Dedifferentiated amniotic fluid mesenchymal stem cell (primary cell): Measurements from ENCODE around the gene HTT.

ENCODE experiments used
- DNase-seq: peaks from one replicate; pipeline ENCODE4 v3.0.0-alpha.2; 2016; ENCODE audit errors: extremely low spot score

The HTT gene

DNA sequence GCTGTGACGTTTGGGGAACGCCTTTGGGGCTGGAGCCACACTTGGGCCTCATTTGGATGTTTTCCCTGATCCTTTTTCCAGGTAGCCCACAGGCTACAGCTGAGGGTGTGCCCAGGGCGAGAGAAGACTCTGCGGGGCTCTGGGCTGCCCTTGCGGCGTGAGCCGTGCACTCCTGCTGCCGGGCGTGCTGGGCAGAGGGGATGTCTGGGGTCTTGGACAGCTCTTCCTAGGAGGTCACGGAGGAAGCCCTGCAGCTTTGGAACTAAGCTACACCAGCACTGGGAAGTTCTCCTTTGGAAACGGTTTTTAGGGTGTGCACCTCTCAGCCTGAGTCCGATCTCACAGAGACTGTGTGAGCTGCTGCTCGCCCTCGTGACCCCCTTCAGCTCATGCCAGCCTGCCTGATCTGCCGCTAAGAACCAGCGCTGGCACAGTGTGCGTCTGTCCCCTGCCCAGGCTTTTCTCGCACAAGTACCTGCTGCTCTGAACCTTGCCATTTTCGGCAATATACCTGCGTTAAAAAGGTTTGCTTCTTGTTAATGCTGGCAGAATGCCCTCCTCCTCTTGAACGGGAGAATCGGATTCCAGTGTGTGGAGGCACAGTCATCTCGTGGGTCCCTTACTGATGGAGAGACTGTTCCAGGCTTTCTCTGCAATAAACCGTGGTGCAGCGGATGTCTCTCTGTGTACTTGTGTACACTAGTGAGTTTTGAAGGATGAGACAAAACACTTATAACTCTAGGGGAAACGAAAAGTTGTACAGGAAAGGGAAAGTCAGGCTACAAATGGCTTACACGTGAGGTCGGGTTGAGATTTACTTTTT, 188.8 kb downstream of the HTT start:
- no peak for DNase-seq

DNA sequence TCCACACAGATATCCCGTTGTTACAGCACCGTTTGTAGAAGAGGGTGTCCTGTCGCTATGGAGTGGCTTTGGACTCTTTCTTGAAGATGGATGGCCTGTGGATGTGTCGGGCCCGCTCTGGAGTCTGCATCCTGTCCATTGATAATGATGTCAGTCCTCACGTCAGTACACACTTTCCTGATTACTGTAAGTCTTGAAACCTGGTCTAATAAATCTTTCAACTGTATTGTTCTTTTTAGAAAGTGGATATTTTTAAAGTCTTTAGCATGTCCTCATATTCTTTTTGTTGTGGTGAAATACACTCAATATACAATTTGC, 189.4 kb downstream of the HTT start:
- DNase-seq = no peak

DNA sequence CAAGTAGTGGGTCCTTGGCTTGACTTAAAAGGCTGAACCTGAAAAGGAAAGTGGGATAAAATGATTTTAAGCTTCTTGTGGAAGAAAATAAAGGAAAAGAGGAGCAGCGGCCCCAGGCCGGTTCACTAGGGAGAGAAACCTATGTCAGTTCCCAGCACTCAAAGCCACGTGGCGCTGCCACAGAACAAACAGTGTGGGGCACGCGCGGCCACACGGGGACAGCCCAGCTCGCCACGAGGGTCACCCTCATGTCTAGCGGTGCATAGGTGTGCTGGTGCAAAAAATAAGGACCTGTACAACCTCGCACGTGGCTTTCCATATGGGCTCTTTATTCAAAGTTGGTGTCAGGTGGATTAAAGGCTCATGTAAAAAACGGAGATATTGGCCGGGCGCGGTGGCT, 191.6 kb downstream of the HTT start:
- no peak for DNase-seq

DNA sequence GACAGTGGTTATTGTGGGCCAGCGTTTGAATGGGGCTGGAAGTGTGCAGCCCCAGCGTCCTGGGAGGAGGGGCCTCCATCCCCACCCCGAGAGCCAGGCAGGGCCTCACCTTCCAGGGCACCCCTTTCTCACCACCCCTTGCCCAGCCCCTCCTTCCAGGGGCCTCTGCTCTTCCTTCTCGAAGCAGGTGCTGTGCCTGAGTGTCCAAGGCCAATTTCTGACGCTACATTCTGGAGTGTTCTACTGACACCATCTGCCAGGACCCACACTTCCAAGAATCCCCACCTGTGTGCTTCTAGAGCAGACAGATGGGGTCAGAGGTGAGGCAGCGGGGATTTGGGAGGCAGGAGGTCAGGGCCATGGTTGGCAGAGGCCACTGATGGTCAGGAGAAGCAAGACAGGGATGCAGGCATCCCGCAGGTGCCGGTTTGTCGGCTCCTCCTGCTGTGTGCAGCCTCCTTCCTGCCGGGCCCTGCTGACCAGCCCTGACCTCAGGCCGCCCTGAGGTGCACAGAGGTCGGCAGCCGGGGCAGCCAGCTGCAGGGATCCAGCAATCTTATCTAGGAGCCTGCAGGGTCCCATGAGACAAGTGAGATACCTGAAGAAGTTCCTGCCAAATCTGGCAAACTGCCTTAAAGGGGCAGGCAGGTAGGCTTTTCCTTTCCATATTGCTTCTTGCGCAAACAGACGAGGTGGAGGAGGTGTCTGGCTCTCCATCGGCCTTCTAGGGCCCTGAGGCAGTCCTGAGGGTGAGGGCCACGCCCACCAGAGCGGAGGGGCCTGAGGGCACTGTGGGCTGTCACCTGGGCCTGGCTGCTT, 193.3 kb downstream of the HTT start:
- no peak for DNase-seq

DNA sequence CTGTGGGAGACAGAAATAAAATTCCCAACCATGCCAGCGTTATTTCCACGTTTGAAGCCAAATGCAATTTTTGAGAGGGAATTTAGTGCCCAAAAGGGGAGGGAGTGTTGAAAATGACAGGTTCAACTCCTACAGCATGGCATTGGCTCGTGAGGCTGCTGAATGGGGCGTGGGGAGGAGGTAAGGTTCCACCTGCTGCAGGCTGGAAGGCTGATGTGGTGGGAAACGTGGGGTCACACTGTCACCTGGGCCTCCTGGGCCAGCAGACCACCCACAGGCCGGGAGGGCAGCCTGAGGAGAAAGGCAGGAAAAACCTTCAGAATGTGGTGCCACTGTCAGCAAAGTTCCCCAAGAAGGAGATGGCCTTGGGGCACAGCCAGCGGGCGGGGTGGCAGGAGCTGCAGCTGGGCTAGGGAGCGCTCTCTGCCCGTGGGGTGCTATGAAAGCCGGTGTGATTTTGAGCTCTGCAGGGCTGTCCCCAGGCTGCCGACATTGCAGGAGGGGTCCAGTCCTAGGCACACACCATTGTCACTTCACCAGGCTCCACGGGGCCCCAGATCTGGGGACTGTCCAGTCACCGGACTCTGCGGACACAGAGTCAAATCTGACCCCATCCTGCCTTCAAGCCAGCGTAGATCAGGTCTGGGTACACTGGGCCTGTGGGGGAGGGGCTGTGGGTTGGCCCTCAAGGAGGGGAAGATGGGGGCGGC, 194.1 kb downstream of the HTT start:
- DNase-seq = no peak

DNA sequence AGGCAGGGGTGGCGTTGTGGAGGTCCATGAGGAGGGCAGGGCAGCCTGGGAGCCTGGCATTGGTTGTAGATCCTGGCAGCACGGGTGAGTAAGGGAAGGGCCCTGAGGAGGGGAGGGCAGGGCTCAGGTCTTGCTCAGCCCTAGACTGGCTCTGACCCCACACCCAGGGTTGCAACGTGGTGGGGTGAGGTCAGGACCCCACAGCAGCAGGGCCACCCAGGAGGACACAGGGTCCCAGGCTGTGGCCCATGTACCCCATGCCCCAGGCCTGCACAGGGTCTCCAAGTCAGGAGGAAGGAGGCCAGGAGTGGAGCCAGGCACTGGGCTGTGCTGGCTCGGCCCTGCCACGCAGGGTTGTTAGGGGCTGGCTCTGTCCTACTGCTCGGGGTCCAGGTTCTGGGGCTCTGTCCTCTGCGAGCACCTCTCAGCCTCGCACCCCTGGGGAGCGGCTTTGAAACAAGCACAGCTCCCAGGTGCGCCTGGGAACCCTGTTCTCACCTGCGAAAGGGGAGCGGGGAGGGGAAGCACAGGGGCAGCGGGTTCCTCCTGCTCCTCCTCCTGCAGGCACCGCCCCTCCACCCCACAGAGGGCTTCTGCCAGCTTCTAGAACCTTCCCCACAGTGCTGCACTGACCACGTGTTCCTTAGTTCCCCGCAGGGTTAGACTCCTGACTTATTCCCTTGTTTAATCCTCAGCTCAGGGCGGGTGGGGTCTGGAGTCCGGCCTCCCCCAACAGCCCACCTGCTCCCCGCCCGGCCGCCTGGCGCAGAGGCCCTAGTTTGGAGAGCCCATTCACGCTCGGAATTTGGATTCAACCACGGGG, 194.8 kb downstream of the HTT start:
- DNase-seq = no peak

DNA sequence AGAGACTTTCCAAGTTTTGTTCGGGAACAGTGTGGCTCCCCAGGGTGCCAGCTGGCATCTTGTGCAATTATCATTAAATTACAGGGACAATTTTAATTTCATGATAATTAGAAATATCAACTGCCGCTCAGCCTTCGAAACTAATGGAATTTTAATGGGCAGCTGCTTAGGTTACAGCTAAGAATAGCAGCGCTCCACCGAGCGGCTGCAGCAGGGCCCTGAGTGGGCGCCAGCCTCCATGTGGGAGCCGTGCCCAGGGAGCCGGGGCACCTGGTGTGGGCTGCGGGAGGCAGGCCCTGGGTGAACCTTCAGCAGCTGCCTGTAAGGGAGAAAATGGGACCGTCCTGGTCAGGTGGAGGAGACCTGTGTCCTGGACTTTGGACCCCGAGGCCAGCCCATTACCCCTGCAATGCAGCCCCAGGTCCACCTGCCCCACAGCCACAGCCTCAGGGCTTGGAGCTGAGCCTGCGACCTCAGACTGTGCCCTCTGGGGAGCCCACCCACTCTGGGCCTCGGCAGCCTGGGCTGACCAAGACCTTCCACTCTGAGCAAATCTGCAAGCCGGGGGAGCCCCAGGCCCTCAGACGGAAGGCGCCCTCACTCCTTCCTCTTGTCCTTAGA, 195.6 kb downstream of the HTT start:
- DNase-seq = no peak

DNA sequence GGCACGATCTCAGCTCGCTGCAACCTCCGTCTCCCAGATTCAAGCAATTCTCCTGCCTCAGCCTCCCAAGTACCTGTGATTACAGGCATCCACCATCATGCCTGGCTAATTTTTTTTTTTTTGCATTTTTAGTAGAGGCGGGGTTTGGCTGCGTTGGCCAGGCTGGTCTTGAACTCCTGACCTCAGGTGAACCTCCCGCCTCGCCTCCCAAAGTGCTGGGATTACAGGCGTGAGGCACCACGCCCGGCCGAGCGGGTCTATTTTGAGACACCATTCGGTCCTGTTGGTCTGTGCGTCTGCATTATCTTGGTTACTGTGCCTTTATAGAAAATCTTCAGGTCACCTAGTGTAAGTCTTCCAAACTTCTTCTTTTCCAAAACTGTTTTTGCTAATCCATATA, 196.7 kb downstream of the HTT start:
- DNase-seq = no peak

DNA sequence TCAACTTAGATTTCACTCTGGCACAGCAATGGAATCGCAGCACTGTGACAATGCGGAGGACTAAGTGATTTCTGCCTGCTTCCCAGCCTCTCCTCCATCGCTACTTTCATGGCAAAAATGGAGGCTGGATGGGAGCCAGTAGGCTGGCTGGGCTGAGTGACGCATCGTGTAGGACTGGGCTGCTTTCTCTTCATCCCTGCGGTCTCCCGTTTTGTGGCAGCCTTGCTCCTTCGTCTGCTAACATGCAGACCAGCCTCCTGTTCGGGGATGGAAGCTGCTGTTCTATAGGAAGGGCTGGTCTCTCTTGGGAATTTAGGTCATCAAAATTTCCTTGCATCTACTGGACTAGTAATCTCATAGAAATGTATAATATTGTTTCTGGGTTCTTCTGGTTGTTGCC, 202.5 kb downstream of the HTT start:
- DNase-seq = no peak

DNA sequence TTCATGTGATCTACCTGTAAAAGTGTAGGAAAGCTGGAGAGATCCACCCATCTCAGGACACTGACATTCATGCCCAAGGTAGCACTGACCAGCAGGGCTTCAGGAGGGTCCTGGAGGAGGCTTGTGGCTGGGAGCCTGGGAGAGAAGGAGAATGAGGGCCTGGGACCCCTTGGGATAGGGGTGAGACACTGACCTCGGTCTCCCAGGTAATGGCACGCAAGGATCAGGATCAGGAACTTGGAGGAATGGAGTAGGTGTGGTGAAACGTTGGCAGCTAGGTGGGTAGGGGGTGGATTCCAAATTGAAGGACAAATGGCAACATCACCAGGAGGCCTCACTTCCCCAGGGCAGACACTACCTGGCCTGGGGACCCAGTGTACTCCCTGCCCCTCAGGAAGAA, 206.0 kb downstream of the HTT start:
- DNase-seq = no peak

DNA sequence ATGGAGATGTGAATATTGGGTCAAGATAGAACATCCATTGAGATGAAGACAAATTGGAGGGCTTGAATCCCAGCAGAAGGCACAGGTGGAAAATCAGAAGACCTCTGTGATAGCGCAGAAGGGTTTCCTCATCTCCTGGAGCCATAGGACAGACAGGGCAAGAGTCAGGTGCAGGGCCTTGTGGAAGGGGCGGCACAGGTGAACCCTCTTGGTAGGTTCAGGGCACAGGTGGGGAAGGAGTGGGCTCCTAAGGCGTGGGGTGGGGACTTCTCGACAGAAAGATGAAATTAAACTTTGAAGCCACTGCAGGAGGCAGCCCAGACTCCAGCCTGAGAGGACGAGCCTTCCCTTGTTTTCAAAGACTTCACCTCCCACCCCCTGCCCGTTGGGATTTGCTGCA, 209.0 kb downstream of the HTT start:
- no peak for DNase-seq

DNA sequence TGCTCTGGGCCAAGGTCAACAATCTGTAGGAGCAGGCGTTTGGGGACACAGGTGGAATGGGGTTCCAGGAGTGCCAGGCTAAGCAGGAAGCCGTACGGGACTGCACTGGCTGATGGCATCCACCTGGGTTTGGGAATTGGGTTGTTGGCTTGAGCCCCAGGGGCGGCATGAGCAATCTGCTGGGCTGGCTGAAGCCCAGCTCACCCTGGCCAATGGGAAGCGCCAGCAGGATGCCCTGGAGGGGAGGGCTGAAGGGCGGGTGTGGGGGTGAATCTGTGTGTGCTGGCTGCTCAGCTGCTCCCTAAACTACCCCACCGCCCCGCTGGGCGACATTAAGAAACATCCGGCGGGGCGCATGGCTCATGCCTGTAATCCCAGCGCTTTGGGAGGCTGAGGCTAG, 209.4 kb downstream of the HTT start:
- no peak for DNase-seq

DNA sequence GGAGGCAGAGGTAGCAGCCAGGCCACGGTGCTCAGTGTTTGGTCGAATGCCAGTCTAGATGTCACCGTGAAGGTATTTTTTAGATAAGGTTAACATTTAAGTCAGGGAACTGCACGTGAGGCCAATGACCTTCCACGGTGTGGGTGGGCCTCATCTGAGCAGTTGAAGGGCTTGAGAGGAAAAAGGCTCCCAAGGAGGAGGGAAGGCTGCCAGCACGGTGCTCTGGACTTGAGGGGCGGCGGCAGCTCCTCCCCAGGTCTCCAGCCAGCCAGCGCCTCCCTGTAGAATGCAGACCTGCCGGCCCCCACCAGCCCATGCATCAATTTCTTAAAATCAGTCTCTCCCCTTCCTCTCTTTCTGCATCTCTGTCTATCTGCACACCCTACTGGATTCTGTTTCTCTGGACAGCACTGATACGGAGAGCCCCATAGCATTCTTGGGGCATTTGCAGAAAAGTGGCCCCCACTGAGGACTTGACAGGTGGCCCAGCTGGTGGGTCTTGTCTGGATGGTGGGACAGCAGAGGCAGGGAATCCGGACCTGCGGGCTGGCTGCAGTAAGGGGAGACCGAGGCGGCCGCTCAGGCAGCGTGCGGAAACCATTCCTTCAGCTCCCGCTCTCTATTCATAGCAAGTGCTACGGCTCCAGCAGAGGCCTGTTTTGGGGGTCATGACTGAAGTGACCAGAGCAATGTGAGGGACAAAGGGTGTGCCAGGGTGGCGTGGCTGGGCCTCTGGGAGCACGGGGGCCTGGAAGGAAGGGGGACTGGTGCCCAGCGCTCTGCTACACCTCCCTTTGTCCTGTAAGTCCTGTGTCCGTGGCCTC, 210.5 kb downstream of the HTT start:
- no peak for DNase-seq

DNA sequence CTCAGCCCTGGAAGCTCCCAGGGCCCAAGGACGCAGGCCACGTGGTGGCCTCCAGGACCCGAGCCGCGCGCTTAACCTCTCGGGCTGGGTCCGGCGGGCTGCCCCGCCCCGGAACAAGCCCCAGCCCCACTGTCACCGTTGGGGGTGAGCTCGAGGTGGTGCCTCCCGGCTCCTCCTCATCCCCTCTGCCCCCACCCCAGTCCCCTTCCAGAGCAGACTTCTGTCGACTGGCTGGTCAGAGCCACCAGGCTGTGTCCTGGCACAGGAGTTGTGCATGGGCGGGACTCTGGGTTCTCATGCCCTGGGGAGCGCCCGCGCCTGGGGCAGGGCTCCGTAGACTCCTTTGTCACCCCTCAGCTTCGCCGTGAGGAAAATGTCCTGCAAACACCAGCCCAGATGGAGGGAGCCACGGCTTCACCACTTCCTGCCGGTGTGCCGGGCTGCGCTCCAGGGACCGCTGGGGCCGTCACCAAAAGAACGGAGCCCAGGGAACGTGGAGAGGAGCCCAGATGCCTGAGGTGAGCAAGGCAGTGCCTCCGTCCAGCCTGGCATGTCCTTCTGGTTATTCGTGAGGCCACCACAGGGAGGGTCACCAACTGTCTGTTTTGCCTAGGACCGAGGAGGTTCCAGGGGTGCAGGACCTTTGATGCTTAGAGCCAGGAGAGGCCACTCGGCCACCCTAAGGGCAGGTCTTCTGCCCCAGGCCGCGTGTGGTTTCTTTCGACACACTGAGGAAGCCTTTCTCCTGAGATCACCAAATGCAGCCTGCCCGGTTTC, 211.3 kb downstream of the HTT start:
- peak; percentile 51 for DNase-seq

DNA sequence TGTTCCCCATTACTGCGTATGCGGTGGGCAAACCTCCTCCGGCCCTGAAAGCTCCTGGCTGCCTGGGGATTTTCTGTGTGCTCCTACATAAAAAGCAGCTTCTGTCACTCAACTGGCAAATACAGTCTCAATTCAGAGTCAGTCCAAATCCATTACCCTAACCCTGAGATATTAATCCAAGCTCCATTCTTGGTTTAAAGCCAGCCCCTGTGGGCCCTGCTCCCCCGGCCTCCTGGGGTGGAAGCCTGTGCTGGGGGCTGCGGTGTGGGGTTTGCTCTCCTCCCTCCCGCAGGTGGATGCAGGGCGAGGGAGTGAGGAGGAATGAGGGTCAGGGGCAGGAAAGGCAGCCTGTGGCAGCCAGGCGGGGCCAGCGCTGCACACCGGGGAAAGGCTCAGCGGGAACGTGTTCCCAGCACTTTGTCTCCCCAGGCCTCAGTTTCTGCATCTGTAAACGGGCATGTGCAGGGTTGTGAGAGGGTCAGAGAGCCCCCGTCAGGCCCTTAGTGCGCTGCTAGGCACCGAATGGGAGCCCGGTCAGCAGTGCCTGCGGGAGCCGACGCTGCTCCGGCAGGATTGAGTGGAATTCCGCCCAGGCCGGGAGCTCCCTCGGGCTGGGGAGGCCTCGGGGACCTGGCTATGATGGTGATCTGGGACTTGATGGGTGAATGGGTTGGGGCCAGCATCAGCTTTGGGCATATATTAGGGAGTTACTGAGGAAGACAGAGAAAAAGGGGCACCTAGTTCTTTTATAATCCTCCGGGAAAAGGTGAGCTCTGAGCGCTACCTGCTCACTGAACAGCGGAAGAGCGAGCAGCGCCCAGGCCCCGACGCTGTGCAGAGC, 212.1 kb downstream of the HTT start:
- no peak for DNase-seq

DNA sequence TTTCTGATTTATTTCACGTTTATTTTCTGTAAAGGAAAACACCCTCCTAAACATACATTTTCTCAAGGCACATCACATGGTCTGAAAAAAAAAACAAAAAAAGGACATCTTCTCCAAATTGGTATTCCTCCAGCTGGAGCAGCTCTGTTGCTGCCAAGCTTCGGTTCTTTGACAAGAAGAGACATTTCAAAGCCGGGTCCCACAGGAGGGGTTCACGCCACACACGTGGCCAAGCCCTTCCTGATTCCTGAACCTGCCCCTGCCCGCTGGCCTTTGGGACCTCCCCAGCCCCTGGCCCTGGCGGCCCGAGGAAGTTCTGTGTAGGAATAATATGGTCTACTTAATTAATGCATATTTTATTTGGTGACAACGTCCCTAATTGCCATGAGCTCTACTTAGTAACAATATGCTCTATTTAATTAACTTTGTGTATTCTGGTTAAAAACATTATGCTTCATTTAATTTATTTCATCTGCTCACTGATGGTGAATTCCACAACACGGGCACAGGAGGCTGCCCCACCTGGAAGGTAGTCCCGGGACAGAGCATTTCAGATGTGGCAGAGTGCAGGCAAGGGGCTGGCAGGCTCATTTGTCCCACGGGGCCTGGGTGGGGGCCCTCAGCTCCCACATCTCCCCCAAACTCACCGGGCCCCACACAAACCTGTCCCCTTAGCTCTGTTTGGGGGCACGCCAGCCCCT, 212.9 kb downstream of the HTT start:
- no peak for DNase-seq

DNA sequence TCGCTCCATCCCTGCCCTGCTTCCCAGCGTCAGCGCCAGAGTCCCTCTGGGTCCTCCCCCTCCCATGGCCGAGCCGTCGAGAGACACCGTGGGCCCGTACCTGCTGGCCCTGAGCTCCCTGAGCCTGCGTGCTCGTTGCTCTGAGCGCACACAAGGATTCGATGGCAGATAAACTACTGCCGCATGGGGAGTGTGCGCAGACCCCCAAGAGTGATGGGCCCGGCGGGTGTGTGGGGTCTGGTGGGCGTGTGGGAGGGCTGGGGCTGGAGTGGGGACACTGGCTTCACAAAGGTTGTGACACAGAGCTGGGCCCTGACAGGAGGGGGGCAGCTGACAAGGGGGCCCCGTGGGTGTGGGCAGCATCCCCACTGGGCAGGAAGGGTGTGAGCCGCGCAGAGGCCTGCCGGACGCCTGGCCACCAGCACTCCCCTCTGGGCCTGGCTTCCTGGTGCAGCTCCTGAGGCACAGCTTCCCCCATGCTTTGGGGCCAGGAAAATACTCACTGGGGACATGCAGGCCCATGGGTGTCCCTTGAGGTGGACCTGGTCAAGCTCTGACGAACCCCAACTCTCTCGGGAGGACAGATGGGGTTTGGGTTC, 213.6 kb downstream of the HTT start:
- no peak for DNase-seq

DNA sequence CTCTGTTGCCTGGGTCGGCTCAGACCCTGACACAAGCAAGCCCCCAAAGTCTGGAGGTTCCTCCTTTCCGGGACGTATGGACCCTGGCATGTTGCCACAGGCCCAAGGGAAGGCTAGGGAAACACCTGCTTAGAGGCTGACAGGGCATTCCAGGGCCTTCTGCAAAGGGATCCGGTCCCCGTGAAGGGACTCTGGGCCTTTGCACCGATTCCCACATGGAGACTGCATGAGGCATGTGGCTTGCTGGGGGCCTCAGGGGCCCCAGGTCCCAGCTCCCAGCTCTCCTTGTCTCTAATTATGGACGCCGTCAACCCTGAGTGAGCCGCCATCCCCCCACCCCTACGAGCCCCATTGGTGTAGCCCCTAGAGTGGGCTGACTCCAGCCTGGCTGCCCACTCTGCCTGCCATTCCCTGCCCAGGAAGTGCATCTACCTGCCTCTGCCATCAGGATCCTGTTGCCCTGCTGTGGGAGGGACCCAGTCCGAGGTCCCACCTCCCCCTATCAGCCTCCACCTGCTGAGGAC, 214.2 kb downstream of the HTT start:
- DNase-seq = no peak
